GM19043 (cell line): Measurements from ENCODE around the gene MAJIN.

Experiments
- ATAC-seq: cut with Tn5 transposase; IDR thresholded peaks from one replicate; pipeline ENCODE4 v1.9.1; 2021; ENCODE audit warnings: low read depth; ENCODE audit not compliant: unreplicated experiment

The MAJIN gene

DNA sequence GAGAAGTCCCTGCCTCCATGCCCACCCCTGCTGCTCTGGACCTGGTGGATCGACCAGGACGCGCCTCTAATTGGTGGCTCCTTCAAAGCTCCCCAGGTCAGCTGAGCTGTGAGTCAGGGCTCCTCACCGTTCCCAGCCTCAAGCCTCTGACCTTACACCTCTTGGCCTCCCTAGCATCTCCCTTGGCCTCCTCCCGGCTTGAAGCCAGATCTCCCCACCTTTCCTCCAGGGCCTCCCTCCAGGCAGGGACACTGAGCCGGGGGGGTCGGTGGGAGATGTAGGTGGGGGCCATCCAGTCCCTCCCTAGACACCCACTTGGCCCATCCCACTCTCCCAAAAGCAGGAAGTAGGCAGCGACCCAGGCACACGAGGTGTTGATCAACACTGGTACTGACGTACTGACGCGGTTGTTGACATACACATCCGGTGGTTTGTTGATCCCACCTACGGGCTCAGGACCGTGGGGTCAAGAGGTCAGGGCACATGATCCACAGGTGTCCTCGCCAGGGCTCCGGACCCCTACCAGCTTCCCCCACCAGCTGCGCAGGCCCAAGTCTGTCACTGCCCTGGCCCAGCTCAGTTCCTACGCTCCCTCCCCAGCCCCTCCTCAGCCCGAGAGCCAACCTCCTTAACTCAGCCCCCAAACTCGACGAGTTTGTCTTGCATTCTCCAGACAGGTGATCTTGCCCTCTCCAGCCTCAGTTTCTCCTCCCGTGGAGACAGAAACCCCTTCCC, 55.7 kb downstream of the MAJIN start:
- ATAC-seq: no peak

GRCh38 chr11:64915376-64915887, 56.5 kb downstream of the MAJIN start:
- no peak for ATAC-seq

DNA sequence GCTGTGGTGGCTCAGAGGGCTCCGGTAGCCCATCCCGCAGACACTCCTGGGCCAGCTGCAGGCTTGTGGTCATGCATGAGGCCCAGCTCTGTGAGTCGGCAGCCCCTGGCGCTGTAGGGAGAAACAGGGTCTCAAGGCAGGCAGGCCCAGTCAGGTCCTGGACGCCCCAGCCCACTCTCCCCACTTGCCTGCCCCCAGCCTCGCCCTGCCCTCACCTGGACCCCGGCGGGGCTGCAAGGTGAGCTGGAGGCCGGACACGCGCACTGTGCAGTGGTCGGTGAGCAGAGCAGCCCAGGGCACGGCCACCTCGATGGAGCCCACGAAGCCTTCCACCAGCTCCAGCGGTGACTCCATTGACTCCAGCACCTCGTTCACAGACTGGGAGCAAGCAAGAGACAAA, 57.8 kb downstream of the MAJIN start:
- no peak for ATAC-seq

DNA sequence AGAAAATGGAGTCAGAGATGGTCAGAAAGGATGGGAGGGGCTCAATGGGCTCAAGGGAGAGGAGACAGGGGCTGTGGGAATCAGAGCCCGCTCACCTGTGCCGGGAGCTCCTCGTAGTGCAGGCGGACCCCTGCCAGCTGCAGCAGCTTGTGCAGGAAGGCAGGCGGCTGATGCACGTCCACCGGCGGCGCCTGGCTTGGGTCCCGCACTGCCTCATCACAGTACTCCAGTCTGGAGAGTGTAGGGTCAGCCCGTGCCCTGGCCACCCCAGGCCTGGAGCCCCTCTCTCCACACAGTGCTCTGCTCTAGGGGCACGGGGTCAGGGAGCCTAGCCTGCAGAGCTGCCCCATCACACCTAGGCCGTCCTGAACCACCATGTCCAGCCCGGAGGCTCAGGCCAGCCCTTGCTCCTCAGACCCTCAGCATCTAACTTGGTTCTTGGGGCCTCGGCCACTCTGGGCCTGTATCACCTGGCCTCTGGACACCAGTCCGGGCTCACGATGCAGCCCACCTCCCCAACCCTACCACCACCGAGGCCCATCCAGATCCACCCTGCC, 58.7 kb downstream of the MAJIN start:
- ATAC-seq: no peak

DNA sequence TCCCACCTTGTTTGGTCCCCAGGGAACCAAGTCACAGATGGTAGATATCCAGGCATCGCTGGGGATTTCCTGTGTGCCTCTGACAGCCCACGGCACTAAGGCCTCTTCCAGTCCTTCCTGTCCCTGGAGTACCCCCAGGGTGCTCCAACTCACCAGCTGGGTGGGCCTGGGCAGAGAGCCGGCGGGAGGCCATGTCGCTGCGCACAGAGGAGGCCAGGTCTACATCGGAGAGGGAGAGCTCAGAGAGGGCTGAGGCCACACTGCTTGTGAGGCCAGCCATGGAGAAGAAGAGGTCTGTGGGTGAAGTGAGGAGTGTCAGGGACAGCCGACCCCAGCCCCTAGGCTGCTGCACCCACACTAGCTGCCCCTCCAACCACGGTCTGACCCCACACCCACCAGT, 60.2 kb downstream of the MAJIN start:
- no peak for ATAC-seq

DNA sequence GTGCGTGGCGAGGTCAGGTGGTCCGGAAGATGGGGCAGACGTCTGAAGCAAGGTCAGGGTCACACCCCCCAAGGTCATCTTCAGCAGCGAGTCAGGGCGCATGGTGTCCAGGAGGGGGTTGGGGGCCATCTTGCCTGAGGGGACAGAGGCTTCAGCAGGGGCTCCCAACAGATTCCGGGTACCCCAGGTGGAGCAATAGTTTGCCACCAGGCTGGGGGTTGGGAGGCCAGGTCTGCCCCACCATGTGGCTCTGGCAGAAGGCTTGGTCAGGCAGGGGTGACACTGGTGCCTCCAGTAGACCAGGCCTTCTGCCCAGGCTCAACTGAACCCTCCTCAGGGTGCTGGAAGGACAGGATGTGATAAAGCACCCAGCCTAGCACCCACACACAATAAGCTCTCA, 60.8 kb downstream of the MAJIN start:
- ATAC-seq: no peak

GRCh38 chr11:64910451-64911093, 61.3 kb downstream of the MAJIN start:
- no peak for ATAC-seq

DNA sequence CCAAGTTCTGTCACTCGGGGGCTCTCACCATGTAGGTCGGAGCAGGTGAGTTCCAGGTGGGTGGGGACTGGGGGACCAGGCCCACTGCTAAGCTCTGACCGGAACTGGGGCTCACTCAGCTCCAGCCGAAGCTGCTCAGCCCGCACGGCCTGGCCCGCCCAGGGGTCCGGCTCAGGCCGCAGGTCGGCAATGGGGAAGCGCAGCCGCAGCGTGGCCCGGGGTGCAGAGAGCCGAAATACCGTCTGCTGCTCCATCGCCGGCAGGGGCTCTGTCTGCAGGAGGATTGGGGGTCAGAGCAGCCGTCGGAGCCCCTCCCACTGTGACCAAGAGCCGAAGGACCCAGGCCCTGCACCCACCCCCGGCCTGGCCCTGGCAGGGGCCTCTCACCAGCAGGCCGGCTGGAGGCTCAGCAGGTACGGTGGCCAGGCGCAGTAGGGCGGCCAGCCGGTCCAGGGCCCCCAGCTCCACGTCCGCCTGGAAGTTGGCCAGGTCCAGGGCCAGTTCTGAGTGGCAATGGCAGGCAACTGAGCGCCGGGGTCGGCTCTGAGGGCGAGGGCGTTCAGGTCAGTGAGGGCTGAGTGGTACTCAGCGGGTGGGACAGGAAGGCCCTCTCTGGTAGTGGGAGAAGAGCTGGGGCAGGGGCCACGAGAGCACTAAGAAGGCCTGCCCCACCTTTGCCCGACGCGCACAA, 62.1 kb downstream of the MAJIN start:
- ATAC-seq: no peak

DNA sequence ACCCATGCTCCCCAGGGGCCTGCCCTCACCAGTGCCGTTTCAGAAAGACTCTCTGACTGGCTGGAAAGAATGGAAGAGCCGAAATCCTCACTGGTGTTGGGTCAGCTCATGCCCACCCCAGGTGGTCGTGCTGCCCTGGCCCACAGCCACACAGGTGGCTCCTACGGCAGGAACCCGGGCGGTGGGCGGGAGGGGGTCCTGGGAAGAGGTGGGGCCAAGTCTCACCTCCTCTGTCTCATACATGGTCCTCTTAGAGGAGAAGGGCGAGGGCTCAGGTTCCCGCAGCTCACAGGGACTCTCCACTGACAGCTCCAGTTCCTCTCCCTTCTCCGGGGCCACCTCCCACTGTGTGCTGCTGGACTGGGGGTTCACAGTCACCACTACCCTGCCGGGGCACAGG, 63.1 kb downstream of the MAJIN start:
- ATAC-seq: no peak

DNA sequence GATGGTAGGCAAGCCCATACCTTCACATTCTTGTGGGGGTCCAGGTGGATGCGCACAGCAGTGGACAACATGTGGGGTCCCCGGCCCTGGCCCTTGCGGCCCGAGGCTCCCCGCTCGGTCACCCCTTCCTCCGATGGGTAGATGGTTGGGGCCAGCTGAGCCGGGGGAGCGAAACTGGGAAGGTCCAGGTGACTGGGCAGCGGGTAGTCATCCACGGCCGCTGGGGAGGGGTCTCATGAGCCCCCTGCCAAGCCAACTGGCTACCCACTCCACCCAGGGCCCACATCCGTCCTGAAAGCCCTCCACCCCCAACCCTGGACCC, 65.6 kb downstream of the MAJIN start:
- no peak for ATAC-seq

- no peak for ATAC-seq
Measured at GRCh38 chr11:64905516-64906313, 66.2 kb downstream of the MAJIN start.

DNA sequence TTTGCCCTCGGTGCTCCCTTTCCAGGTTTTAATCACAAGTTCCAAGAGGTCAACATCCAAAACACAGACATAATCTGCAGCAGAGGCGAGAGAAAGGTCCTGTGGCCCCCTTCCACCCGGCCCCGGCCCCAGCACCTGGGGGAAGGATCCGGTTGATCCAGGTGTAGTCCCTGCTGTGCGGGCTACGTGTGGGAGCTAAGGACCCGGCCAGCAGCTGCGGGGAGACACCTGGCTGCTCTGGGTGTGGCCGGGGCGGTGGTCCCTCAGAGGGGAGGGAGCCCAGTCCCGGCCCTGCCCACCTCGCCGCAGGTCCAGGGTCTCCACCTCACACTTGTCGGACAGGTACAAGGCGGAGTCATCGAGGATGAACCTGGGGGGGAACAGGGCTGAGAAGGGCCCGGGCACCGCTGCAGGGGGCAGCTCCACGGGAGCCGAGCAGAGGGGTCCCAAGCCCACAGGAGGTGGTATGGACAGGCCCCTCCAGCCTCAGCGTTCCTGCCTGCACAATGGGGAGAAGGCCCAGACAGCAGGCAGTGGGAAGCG, 68.5 kb downstream of the MAJIN start:
- no peak for ATAC-seq

DNA sequence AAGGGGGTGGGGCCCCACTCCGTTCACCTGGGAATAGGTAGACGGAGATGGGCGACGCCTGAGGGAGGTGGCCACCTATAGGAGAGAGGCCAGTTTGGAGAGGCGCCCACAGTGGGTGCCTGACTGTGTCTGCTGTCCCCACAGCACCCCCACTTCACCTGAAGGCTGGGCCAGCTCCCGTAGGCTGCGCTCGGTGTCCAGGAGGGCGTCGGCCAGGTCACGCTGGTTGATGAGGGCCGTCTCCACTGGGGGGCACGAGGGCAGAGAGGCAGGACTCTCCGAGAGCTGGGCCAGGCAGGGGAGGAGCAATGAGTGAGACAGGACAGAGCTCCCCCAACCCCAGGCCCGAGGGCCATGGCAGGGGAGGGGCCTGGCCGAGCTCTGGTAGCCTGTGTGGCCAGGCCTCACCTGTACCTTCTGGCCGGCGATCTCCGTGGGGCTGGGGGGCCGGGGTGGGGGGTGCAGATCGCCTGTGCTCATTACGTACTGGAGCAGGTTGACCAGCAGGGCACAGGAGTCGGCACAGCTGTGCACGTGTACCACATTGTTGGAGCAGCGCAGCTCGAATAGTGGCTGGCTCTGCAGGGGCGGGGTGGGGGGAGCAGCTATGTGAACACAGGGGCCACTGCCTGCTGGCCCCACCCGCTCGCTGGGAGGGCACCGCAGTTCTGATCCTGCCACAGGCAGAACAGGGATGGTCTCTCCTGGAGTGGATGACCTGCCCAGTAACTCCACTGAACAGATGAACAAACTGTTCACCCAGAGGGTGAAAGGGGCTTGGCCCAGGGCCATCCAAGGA, 69.6 kb downstream of the MAJIN start:
- no peak for ATAC-seq

DNA sequence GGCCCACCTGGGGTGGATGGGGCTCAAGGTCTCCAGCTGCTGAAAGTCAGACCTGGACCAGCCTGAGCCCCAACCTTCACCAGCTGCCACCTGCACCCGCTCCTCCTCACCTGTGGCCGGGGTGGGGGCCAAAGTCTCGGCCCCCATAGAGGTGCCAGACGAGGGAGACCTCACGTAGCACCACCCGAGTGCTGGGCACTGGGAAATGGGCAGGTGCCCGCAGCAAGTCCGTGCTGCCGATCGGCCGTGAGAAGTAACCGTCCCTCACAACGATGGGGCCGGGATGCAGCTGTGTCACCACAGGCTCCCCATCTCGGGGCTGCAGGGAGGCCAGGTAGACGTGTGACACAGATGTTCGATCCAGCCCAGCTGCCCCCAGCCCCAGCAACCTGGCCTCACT, 71.1 kb downstream of the MAJIN start:
- no peak for ATAC-seq

GRCh38 chr11:64900263-64900678, 71.6 kb downstream of the MAJIN start:
- ATAC-seq: no peak

DNA sequence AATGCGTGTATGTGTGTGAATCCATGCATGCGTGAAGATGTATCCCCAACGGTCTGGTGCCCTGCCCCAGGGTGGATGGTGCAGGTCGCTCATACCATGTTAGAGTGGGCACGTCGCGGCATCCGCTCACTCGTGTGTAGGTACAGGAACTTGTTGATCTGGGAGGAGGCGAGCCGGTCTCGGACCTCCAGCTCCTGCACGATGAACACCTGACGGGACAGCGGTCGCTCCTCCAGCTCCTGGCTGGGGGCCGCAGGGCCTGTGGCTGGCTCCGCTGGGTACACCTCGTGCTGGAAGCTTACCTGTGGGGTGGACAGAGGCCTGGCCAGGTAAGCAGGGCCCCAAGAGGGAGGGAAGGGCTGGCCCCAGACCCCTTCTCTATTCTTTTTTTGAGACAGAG, 73.4 kb downstream of the MAJIN start:
- ATAC-seq: no peak

DNA sequence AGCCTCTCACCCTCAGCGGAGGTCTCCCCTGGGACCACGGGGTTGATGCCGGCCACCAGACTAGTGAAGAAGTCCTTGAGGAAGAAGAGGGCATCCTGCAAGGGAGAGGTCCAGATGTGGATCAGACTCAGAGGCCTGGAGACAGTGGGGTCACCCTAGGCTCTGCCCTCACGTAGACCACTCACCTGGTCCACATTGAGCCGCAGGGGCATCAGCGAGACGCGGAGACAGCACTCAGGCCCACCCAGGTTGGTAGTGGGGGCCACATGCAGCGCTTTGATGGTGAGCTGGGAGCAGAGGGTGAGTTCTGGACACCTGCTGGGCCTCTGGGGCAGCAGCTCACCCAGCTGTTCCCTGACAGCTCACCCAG, 73.8 kb downstream of the MAJIN start:
- no peak for ATAC-seq

- ATAC-seq: no peak
Measured at GRCh38 chr11:64897381-64898075, 74.4 kb downstream of the MAJIN start.

DNA sequence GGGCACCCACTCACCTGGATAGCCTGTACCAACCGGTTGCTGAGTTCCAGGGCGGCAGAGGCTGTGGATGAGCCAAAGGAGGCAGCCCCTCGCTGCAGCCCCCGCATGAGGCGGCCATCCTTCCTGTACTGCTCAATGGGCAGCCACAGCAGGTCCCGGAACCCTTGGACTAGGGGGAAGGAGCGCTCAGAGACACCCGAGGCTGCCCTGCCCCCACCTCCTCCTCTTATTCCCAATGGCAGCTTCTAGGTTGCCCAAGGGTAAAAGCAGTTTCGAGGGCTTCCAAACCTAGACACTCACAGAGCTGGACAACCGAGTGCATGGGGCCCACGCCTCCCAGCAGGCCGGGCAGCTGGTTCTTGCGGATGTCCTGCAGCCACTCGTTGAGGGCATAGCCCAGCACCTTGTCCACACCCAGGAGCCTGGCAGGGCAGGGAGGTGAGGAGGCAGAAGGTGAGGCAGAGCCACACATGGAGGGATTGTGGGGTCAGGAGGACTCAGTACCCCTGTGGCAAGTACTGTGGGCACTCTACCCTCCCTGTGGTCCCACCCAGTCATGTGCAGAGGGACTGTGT, 75.4 kb downstream of the MAJIN start:
- ATAC-seq: no peak
